Measurements from ENCODE around the gene MBOAT2. TPM values are rescaled to one million over a fixed set of nuclear protein-coding genes. Genes with fewer than 3 reads are reported as not detected.

The MBOAT2 gene
- total RNA-seq, 4 donors from 2014 or later: 0.83 to 5.8 (median 3.9) TPM

GRCh38 chr2:8987410-8987809, 16.1 kb downstream of the MBOAT2 start:
- no peak overlapping the region for H3K4me3 ChIP-seq
- ATAC-seq: no peak
- H3K27ac ChIP-seq: no peak overlapping the region
- H3K4me1 ChIP-seq: no peaks in the 10 kb centered on the region
- no peak for TF ChIP-seq CTCF (IDR thresholded peaks at IDR 0.05 in 4 of 5, conservative IDR thresholded peaks at IDR 0.05 in 1 of 5)
- TF ChIP-seq POLR2A (IDR thresholded peaks at IDR 0.05): no peak
- DNase-seq: no peak
- in situ Hi-C loops (cut with MboI; ENCODE audit: low sequenced_read_pairs in 4 of 4): no loop called here
- intact Hi-C loops (cut with DNase I; ENCODE audit: low total_unique reads): no loop called here
- H3K36me3 ChIP-seq: no peaks in the 10 kb centered on the region
- no peaks in the 10 kb centered on the region for H3K9me3 ChIP-seq
- H3K27me3 ChIP-seq: no peaks in the 10 kb centered on the region

GRCh38 chr2:8986327-8986976, 17.0 kb downstream of the MBOAT2 start:
- no peaks in the 10 kb centered on the region for H3K36me3 ChIP-seq
- H3K4me1 ChIP-seq: no peaks in the 10 kb centered on the region
- intact Hi-C loops (cut with DNase I; ENCODE audit: low total_unique reads) (no loop called here), in situ Hi-C loops (cut with MboI; ENCODE audit: low sequenced_read_pairs in 4 of 4) (no loop called here)
- no peaks in the 10 kb centered on the region for H3K9me3 ChIP-seq
- H3K27ac ChIP-seq: no peak overlapping the region
- no peak for DNase-seq
- no peak for ATAC-seq
- no peak for TF ChIP-seq CTCF (IDR thresholded peaks at IDR 0.05 in 4 of 5, conservative IDR thresholded peaks at IDR 0.05 in 1 of 5)
- TF ChIP-seq POLR2A (IDR thresholded peaks at IDR 0.05): no peak
- no peaks in the 10 kb centered on the region for H3K27me3 ChIP-seq
- H3K4me3 ChIP-seq: no peak overlapping the region

- DNase-seq (no peak), ATAC-seq (no peak)
- TF ChIP-seq POLR2A (IDR thresholded peaks at IDR 0.05) (no peak), CTCF (IDR thresholded peaks at IDR 0.05 in 4 of 5, conservative IDR thresholded peaks at IDR 0.05 in 1 of 5) (no peak)
- H3K27me3 ChIP-seq: no peaks in the 10 kb centered on the region
- H3K9me3 ChIP-seq: no peaks in the 10 kb centered on the region
- no peak overlapping the region for H3K27ac ChIP-seq
- no peak overlapping the region for H3K4me3 ChIP-seq
- no peaks in the 10 kb centered on the region for H3K4me1 ChIP-seq
- in situ Hi-C loops (cut with MboI; ENCODE audit: low sequenced_read_pairs in 4 of 4): no loop called here
- no peaks in the 10 kb centered on the region for H3K36me3 ChIP-seq
- intact Hi-C loops (cut with DNase I; ENCODE audit: low total_unique reads): no loop called here
Measured at GRCh38 chr2:8985561-8986326, 17.7 kb downstream of the MBOAT2 start.

- TF ChIP-seq POLR2A (IDR thresholded peaks at IDR 0.05): no peak
- TF ChIP-seq CTCF (IDR thresholded peaks at IDR 0.05 in 4 of 5, conservative IDR thresholded peaks at IDR 0.05 in 1 of 5): no peak
- Histone ChIP-seq H3K27me3 (no peaks in the 10 kb centered on the region), H3K9me3 (no peaks in the 10 kb centered on the region), H3K4me3 (no peak overlapping the region), H3K27ac (no peak overlapping the region), H3K36me3 (no peaks in the 10 kb centered on the region), H3K4me1 (no peaks in the 10 kb centered on the region)
- ATAC-seq (no peak), DNase-seq (no peak)
- in situ Hi-C loops (cut with MboI; ENCODE audit: low sequenced_read_pairs in 4 of 4): no loop called here
- intact Hi-C loops (cut with DNase I; ENCODE audit: low total_unique reads): no loop called here
Measured at GRCh38 chr2:8984855-8985254, 18.6 kb downstream of the MBOAT2 start.
